ENCODE measurements around the gene PIP5KL1.

The PIP5KL1 gene

GRCh38 chr9:127934248-127934647 lies 3.7 kb upstream of the PIP5KL1 start:
- H3K9me3 ChIP-seq (ENCODE audit: control insufficient read depth, insufficient read depth, low read length): no peaks in the 10 kb centered on the region
- peaks cover 5% of the 10 kb centered on the region for H3K4me1 ChIP-seq (ENCODE audit: control insufficient read depth, insufficient read depth, low read length)
- peaks cover 5% of the 10 kb centered on the region for H3K27me3 ChIP-seq (ENCODE audit: control insufficient read depth, insufficient read depth, low read length)
- H3K36me3 ChIP-seq (ENCODE audit: control insufficient read depth, insufficient read depth, low read length): peaks cover 4% of the 10 kb centered on the region
- no peak overlapping the region for H3K4me3 ChIP-seq (ENCODE audit: low read depth, low read length)
- no peak overlapping the region for H3K9ac ChIP-seq (ENCODE audit: low read depth, low read length)

- H3K27me3 ChIP-seq (ENCODE audit: control insufficient read depth, insufficient read depth, low read length): peaks cover 18% of the 10 kb centered on the region
- H3K9ac ChIP-seq (ENCODE audit: low read depth, low read length): no peak overlapping the region
- peaks cover 12% of the 10 kb centered on the region for H3K4me1 ChIP-seq (ENCODE audit: control insufficient read depth, insufficient read depth, low read length)
- no peaks in the 10 kb centered on the region for H3K9me3 ChIP-seq (ENCODE audit: control insufficient read depth, insufficient read depth, low read length)
- H3K36me3 ChIP-seq (ENCODE audit: control insufficient read depth, insufficient read depth, low read length): peaks cover 4% of the 10 kb centered on the region
- peak overlapping the region; percentile 71 for H3K4me3 ChIP-seq (ENCODE audit: low read depth, low read length)
Observed at GRCh38 chr9:127931092-127931881, 710 bp upstream of the PIP5KL1 start.

GRCh38 chr9:127929625-127929979 lies 975 bp downstream of the PIP5KL1 start:
- Histone ChIP-seq H3K36me3 (ENCODE audit: control insufficient read depth, insufficient read depth, low read length) (no peaks in the 10 kb centered on the region), H3K4me3 (ENCODE audit: low read depth, low read length) (peak overlapping the region; percentile 71), H3K27me3 (ENCODE audit: control insufficient read depth, insufficient read depth, low read length) (peaks cover 22% of the 10 kb centered on the region), H3K4me1 (ENCODE audit: control insufficient read depth, insufficient read depth, low read length) (peaks cover 12% of the 10 kb centered on the region), H3K9me3 (ENCODE audit: control insufficient read depth, insufficient read depth, low read length) (no peaks in the 10 kb centered on the region), H3K9ac (ENCODE audit: low read depth, low read length) (no peak overlapping the region)

GRCh38 chr9:127928676-127929624 lies 1.6 kb downstream of the PIP5KL1 start:
- Histone ChIP-seq H3K36me3 (ENCODE audit: control insufficient read depth, insufficient read depth, low read length) (no peaks in the 10 kb centered on the region), H3K4me3 (ENCODE audit: low read depth, low read length) (peak overlapping the region; percentile 60), H3K27me3 (ENCODE audit: control insufficient read depth, insufficient read depth, low read length) (peaks cover 22% of the 10 kb centered on the region), H3K9ac (ENCODE audit: low read depth, low read length) (peak overlapping the region; percentile 37), H3K4me1 (ENCODE audit: control insufficient read depth, insufficient read depth, low read length) (peaks cover 12% of the 10 kb centered on the region), H3K9me3 (ENCODE audit: control insufficient read depth, insufficient read depth, low read length) (no peaks in the 10 kb centered on the region)

GRCh38 chr9:127927988-127928675 lies 2.4 kb downstream of the PIP5KL1 start:
- Histone ChIP-seq H3K4me1 (ENCODE audit: control insufficient read depth, insufficient read depth, low read length) (peaks cover 12% of the 10 kb centered on the region), H3K9ac (ENCODE audit: low read depth, low read length) (peak overlapping the region; percentile 37), H3K4me3 (ENCODE audit: low read depth, low read length) (peak overlapping the region; percentile 60), H3K27me3 (ENCODE audit: control insufficient read depth, insufficient read depth, low read length) (peaks cover 22% of the 10 kb centered on the region), H3K9me3 (ENCODE audit: control insufficient read depth, insufficient read depth, low read length) (no peaks in the 10 kb centered on the region), H3K36me3 (ENCODE audit: control insufficient read depth, insufficient read depth, low read length) (no peaks in the 10 kb centered on the region)

GRCh38 chr9:127927201-127927987 lies 3.2 kb downstream of the PIP5KL1 start:
- Histone ChIP-seq H3K4me3 (ENCODE audit: low read depth, low read length) (peak overlapping the region; percentile 90), H3K27me3 (ENCODE audit: control insufficient read depth, insufficient read depth, low read length) (peaks cover 22% of the 10 kb centered on the region), H3K9me3 (ENCODE audit: control insufficient read depth, insufficient read depth, low read length) (no peaks in the 10 kb centered on the region), H3K4me1 (ENCODE audit: control insufficient read depth, insufficient read depth, low read length) (peaks cover 12% of the 10 kb centered on the region), H3K9ac (ENCODE audit: low read depth, low read length) (no peak overlapping the region), H3K36me3 (ENCODE audit: control insufficient read depth, insufficient read depth, low read length) (no peaks in the 10 kb centered on the region)

- Histone ChIP-seq H3K9ac (ENCODE audit: low read depth, low read length) (no peak overlapping the region), H3K9me3 (ENCODE audit: control insufficient read depth, insufficient read depth, low read length) (no peaks in the 10 kb centered on the region), H3K4me3 (ENCODE audit: low read depth, low read length) (peak overlapping the region; percentile 90), H3K36me3 (ENCODE audit: control insufficient read depth, insufficient read depth, low read length) (no peaks in the 10 kb centered on the region), H3K4me1 (ENCODE audit: control insufficient read depth, insufficient read depth, low read length) (peaks cover 12% of the 10 kb centered on the region), H3K27me3 (ENCODE audit: control insufficient read depth, insufficient read depth, low read length) (peaks cover 26% of the 10 kb centered on the region)
Observed at GRCh38 chr9:127926906-127927200, 3.7 kb downstream of the PIP5KL1 start.

GRCh38 chr9:127925959-127926905 lies 4.3 kb downstream of the PIP5KL1 start:
- Histone ChIP-seq H3K4me3 (ENCODE audit: low read depth, low read length) (peak overlapping the region; percentile 90), H3K27me3 (ENCODE audit: control insufficient read depth, insufficient read depth, low read length) (peaks cover 29% of the 10 kb centered on the region), H3K9ac (ENCODE audit: low read depth, low read length) (no peak overlapping the region)

GRCh38 chr9:127924736-127925444 lies 5.7 kb downstream of the PIP5KL1 start:
- Histone ChIP-seq H3K36me3 (ENCODE audit: control insufficient read depth, insufficient read depth, low read length) (no peaks in the 10 kb centered on the region), H3K27me3 (ENCODE audit: control insufficient read depth, insufficient read depth, low read length) (peaks cover 32% of the 10 kb centered on the region), H3K9me3 (ENCODE audit: control insufficient read depth, insufficient read depth, low read length) (no peaks in the 10 kb centered on the region), H3K4me1 (ENCODE audit: control insufficient read depth, insufficient read depth, low read length) (peaks cover 9% of the 10 kb centered on the region), H3K4me3 (ENCODE audit: low read depth, low read length) (no peak overlapping the region), H3K9ac (ENCODE audit: low read depth, low read length) (no peak overlapping the region)

More at GRCh38 chr9:127925959-127926905, 4.3 kb downstream of the PIP5KL1 start:
- Histone ChIP-seq H3K4me1 (ENCODE audit: control insufficient read depth, insufficient read depth, low read length) (peaks cover 9% of the 10 kb centered on the region), H3K36me3 (ENCODE audit: control insufficient read depth, insufficient read depth, low read length) (no peaks in the 10 kb centered on the region), H3K9me3 (ENCODE audit: control insufficient read depth, insufficient read depth, low read length) (no peaks in the 10 kb centered on the region)

- Histone ChIP-seq H3K4me1 (ENCODE audit: control insufficient read depth, insufficient read depth, low read length) (peaks cover 5% of the 10 kb centered on the region), H3K27me3 (ENCODE audit: control insufficient read depth, insufficient read depth, low read length) (peaks cover 24% of the 10 kb centered on the region), H3K9ac (ENCODE audit: low read depth, low read length) (no peak overlapping the region)
Observed at GRCh38 chr9:127923771-127924170, 6.8 kb downstream of the PIP5KL1 start.

More at GRCh38 chr9:127923771-127924170, 6.8 kb downstream of the PIP5KL1 start:
- Histone ChIP-seq H3K4me3 (ENCODE audit: low read depth, low read length) (no peak overlapping the region), H3K9me3 (ENCODE audit: control insufficient read depth, insufficient read depth, low read length) (no peaks in the 10 kb centered on the region), H3K36me3 (ENCODE audit: control insufficient read depth, insufficient read depth, low read length) (no peaks in the 10 kb centered on the region)

Measured in iPS-15b (cell line).